HG02973 (cell line): ENCODE results near the gene PNMA8C.
"Not testable (repeated sequence)": the region's sequence is repeated elsewhere in the genome, so short reads cannot be mapped to it uniquely, and the experiment has no call there.

Experiments used
- ATAC-seq: cut with Tn5 transposase; IDR thresholded peaks from one replicate; pipeline ENCODE4 v1.9.1; 2021; ENCODE audit warnings: moderate library complexity; ENCODE audit not compliant: unreplicated experiment

PNMA8C gene

GRCh38 chr19:46390866-46391265, 37.9 kb downstream of the PNMA8C start:
- no peak for ATAC-seq

GRCh38 chr19:46390121-46390858, 38.4 kb downstream of the PNMA8C start:
- ATAC-seq = no peak

GRCh38 chr19:46388311-46389095, 40.2 kb downstream of the PNMA8C start:
- no peak for ATAC-seq

- no peak for ATAC-seq
These were observed 41.0 kb downstream of the PNMA8C start for GRCh38 chr19:46387713-46388130.

GRCh38 chr19:46386996-46387712, 41.6 kb downstream of the PNMA8C start:
- ATAC-seq = no peak

GRCh38 chr19:46386151-46386550, 42.6 kb downstream of the PNMA8C start:
- no peak for ATAC-seq

GRCh38 chr19:46385636-46386035, 43.1 kb downstream of the PNMA8C start:
- ATAC-seq = no peak

- ATAC-seq = no peak
These were observed 44.3 kb downstream of the PNMA8C start for GRCh38 chr19:46384396-46384795.

- no peak for ATAC-seq
These were observed 44.9 kb downstream of the PNMA8C start for GRCh38 chr19:46383846-46384245.

- ATAC-seq = no peak
These were observed 45.4 kb downstream of the PNMA8C start for GRCh38 chr19:46383171-46383815.

- ATAC-seq = no peak
These were observed 46.9 kb downstream of the PNMA8C start for GRCh38 chr19:46381756-46382345.

- no peak for ATAC-seq
These were observed 47.4 kb downstream of the PNMA8C start for GRCh38 chr19:46381346-46381745.

GRCh38 chr19:46380690-46381089, 48.0 kb downstream of the PNMA8C start:
- ATAC-seq = no peak

GRCh38 chr19:46378268-46378667, 50.5 kb downstream of the PNMA8C start:
- no peak for ATAC-seq

- no peak for ATAC-seq
These were observed 52.2 kb downstream of the PNMA8C start for GRCh38 chr19:46376241-46377153.

GRCh38 chr19:46375476-46376067, 53.2 kb downstream of the PNMA8C start:
- not testable (repeated sequence) for ATAC-seq
